Caco-2 (cell line): Measurements from ENCODE around the gene ALDH1A3. TPM values are rescaled to one million over a fixed set of nuclear protein-coding genes. Genes with fewer than 3 reads are reported as not detected.

ENCODE experiments used
- BruUV-seq: library from RNA; stranded (reverse); fragments of 400-500 nt; replicated peaks from 2 replicates; lab custom pipeline; 2021; lab: Mats Ljungman, UMichigan
- CTCF ChIA-PET: fragments of 300-600 bp; sonication (Branson Sonifier 250); formaldehyde crosslinking; loops from one replicate; lab custom pipeline; 2022; ENCODE audit warnings: antibody characterized with exemption; lab: Charles Lee
- POLR2A ChIA-PET: fragments of 300-600 bp; sonication (Branson Sonifier 250); formaldehyde crosslinking; loops from one replicate; lab custom pipeline; 2022; ENCODE audit warnings: antibody characterized with exemption; lab: Charles Lee
- DNase-seq, 2 experiments: peaks; one replicate each; pipeline versions ENCODE4 v3.0.0 to v3.0.0-alpha.2; 2020 to 2022
- H3K27me3 ChIP-seq: replicated peaks from 2 replicates; pipeline ENCODE4 v1.6.0; 2011; ENCODE audit warnings: low read length; ENCODE audit not compliant: control insufficient read depth, insufficient read depth
- H3K36me3 ChIP-seq: 2 replicates; pipeline ENCODE4 v1.5.1; 2011; ENCODE audit warnings: low read length; ENCODE audit not compliant: control insufficient read depth, insufficient read depth
- H3K4me1 ChIP-seq: fragments of 250-450 bp; sonication (Bioruptor Pico); 2 replicates; pipeline ENCODE4 v1.5.1; 2020; ENCODE audit warnings: mild to moderate bottlenecking
- H3K4me3 ChIP-seq: 2 replicates; pipeline ENCODE4 v1.5.1; 2011; ENCODE audit warnings: low read depth, mild to moderate bottlenecking, control low read depth, low read length
- H3K9me3 ChIP-seq: fragments of 250-450 bp; sonication (Bioruptor Pico); 2 replicates; pipeline ENCODE4 v1.5.1; 2020; ENCODE audit warnings: mild to moderate bottlenecking, moderate library complexity
- H3K27ac Mint-ChIP-seq: one replicate; pipeline ENCODE4 v1.8.0; 2022; ENCODE audit warnings: mixed read lengths; ENCODE audit not compliant: unreplicated experiment
- H3K27me3 Mint-ChIP-seq: one replicate; pipeline ENCODE4 v1.8.0; 2022; ENCODE audit warnings: mixed read lengths; ENCODE audit not compliant: insufficient read depth, unreplicated experiment
- H3K36me3 Mint-ChIP-seq: one replicate; pipeline ENCODE4 v1.8.0; 2022; ENCODE audit warnings: mild to moderate bottlenecking, mixed read lengths; ENCODE audit not compliant: insufficient read depth, unreplicated experiment
- H3K4me1 Mint-ChIP-seq: one replicate; pipeline ENCODE4 v1.8.0; 2022; ENCODE audit warnings: low read depth, mixed read lengths; ENCODE audit not compliant: unreplicated experiment
- H3K4me3 Mint-ChIP-seq: one replicate; pipeline ENCODE4 v1.8.0; 2022; ENCODE audit warnings: mild to moderate bottlenecking, moderate library complexity, mixed read lengths; ENCODE audit not compliant: unreplicated experiment
- H3K9me3 Mint-ChIP-seq: one replicate; pipeline ENCODE4 v1.8.0; 2022; ENCODE audit warnings: mixed read lengths; ENCODE audit not compliant: unreplicated experiment
- CTCF ChIP-seq, 2 experiments: fragments of 200-600 bp in 1 of 2; IDR thresholded peaks; 1 replicate in 1 of 2; 2 replicates in 1 of 2; pipeline versions ENCODE4 v1.5.1 to v1.8.0; 2011 to 2022; ENCODE audit warnings: antibody characterized with exemption in 1 of 2, control low read depth in 1 of 2, inconsistent platforms in 1 of 2, low read depth in 1 of 2, low read length in 1 of 2, mild to moderate bottlenecking in 1 of 2, moderate library complexity in 1 of 2; ENCODE audit not compliant: insufficient read depth in 1 of 2, severe bottlenecking in 1 of 2, unreplicated experiment in 1 of 2
- intact Hi-C: fragments of 100-400 bp; cut with micrococcal nuclease; formaldehyde crosslinking; loops from one replicate; pipeline ENCODE4 v1.10.0; 2022; ENCODE audit not compliant: unreplicated experiment
- total RNA-seq: library from RNA; stranded (reverse); gene quantifications from 2 replicates; pipeline ENCODE4 v1.2.3, GENCODE V29; 2022

Gene ALDH1A3
- total RNA-seq, 1 experiment from 2014 or later: 6.6 TPM

- H3K36me3 Mint-ChIP-seq: no peaks in the 10 kb centered on the region
- H3K9me3 Mint-ChIP-seq: no peaks in the 10 kb centered on the region
- H3K4me3 ChIP-seq: no peak overlapping the region
These were observed 10.6 kb downstream of the ALDH1A3 start for GRCh38 chr15:100890051-100890720.

GRCh38 chr15:100890850-100891249 lies 11.2 kb downstream of the ALDH1A3 start:
- Histone ChIP-seq H3K36me3 (no peaks in the 10 kb centered on the region), H3K4me1 (peaks cover 4% of the 10 kb centered on the region; the same call in 1 of the 2 replicates), H3K9me3 (no peaks in the 10 kb centered on the region), H3K27me3 (no peaks in the 10 kb centered on the region), H3K4me3 (no peak overlapping the region)
- H3K4me3 Mint-ChIP-seq: no peak overlapping the region
- no peak for DNase-seq
- no peaks in the 10 kb centered on the region for H3K9me3 Mint-ChIP-seq
- TF ChIP-seq CTCF (IDR thresholded peaks at IDR 0.05; ENCODE audit: insufficient read depth in 1 of 2, low read depth in 1 of 2, low read length in 1 of 2, severe bottlenecking in 1 of 2, unreplicated experiment in 1 of 2): no peak
- no peaks in the 10 kb centered on the region for H3K36me3 Mint-ChIP-seq
- CTCF ChIA-PET: no interaction called here
- POLR2A ChIA-PET: no interaction called here
- no peaks in the 10 kb centered on the region for H3K4me1 Mint-ChIP-seq
- H3K27ac Mint-ChIP-seq: no peak overlapping the region
- intact Hi-C loops: no loop called here
- no TSS peak for BruUV-seq
- no peaks in the 10 kb centered on the region for H3K27me3 Mint-ChIP-seq

More at GRCh38 chr15:100890051-100890720, 10.6 kb downstream of the ALDH1A3 start:
- Histone ChIP-seq H3K36me3 (no peaks in the 10 kb centered on the region), H3K4me1 (no peaks in the 10 kb centered on the region), H3K9me3 (no peaks in the 10 kb centered on the region), H3K27me3 (no peaks in the 10 kb centered on the region)
- H3K27ac Mint-ChIP-seq: no peak overlapping the region
- ChIA-PET POLR2A (no interaction called here), CTCF (no interaction called here)
- DNase-seq: no peak
- no peaks in the 10 kb centered on the region for H3K4me1 Mint-ChIP-seq
- no peak for TF ChIP-seq CTCF (IDR thresholded peaks at IDR 0.05; ENCODE audit: insufficient read depth in 1 of 2, low read depth in 1 of 2, low read length in 1 of 2, severe bottlenecking in 1 of 2, unreplicated experiment in 1 of 2)
- H3K27me3 Mint-ChIP-seq: no peaks in the 10 kb centered on the region
- intact Hi-C loops: no loop called here
- H3K4me3 Mint-ChIP-seq: no peak overlapping the region
- no TSS peak for BruUV-seq

GRCh38 chr15:100891307-100892012 lies 11.8 kb downstream of the ALDH1A3 start:
- no peak for DNase-seq
- intact Hi-C loops: no loop called here
- BruUV-seq: no TSS peak
- H3K4me1 Mint-ChIP-seq: peaks cover 5% of the 10 kb centered on the region
- no peaks in the 10 kb centered on the region for H3K27me3 Mint-ChIP-seq
- CTCF ChIA-PET: no interaction called here
- no peaks in the 10 kb centered on the region for H3K36me3 ChIP-seq
- no peaks in the 10 kb centered on the region for H3K27me3 ChIP-seq
- no peak overlapping the region for H3K27ac Mint-ChIP-seq
- H3K9me3 ChIP-seq: no peaks in the 10 kb centered on the region
- POLR2A ChIA-PET: no interaction called here
- no peak for TF ChIP-seq CTCF (IDR thresholded peaks at IDR 0.05; ENCODE audit: insufficient read depth in 1 of 2, low read depth in 1 of 2, low read length in 1 of 2, severe bottlenecking in 1 of 2, unreplicated experiment in 1 of 2)
- no peak overlapping the region for H3K4me3 Mint-ChIP-seq
- H3K4me1 ChIP-seq: peaks cover 8% of the 10 kb centered on the region; the same call in 1 of the 2 replicates
- no peaks in the 10 kb centered on the region for H3K9me3 Mint-ChIP-seq
- H3K4me3 ChIP-seq: no peak overlapping the region
- H3K36me3 Mint-ChIP-seq: no peaks in the 10 kb centered on the region
